ENCODE results near the gene RTN4.
A peak's percentile ranks its signal among the peaks of the same experiment; 100 is the strongest.

The RTN4 gene

GRCh38 chr2:55033076-55033742, 17.0 kb downstream of the RTN4 start:
- DNase-seq (ENCODE audit: low spot score) = no peak

GRCh38 chr2:55031505-55031904, 18.7 kb downstream of the RTN4 start:
- no peak for DNase-seq (ENCODE audit: low spot score)

- DNase-seq (ENCODE audit: low spot score) = no peak
These were observed 19.5 kb downstream of the RTN4 start for GRCh38 chr2:55030766-55031165.

DNA sequence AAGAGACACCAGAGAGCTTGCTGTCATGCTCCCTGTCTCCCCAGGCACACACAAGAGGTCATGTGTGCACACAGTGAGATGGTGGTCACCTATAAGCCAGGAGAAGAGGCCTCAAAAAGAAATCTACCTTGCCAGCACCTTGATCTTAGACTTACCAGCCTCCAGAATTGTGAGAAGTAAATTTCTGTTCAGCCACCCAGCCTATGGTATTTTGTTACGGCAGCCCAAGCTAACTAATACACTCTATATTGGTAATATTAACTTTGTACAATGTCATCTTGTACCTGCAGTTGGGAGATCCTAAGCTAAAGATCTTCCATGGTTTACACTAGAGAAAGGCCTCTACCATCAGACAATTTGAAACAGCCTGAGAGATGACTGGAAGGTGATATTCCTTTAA, 21.2 kb downstream of the RTN4 start:
- no peak for DNase-seq (ENCODE audit: low spot score)

DNA sequence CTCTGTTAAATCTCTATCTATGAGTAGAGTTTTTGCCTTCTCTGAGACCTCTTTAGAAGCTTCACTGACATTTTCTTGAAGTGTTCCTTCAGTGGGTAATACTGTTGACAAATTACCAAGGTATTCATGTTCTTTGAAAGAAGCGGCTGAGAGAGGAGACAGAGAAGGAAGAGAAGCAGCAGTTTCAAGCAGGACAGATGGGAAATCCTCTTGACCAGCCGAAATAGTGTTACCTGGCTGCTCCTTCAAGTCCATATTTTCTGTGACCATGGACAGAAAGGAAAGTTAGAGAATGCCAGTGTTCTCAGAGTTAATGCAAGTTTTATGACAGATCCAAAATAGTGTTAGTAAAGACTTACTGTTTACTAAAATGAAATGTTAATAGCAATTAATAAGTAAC, 23.0 kb downstream of the RTN4 start:
- no peak for DNase-seq (ENCODE audit: low spot score)

- DNase-seq (ENCODE audit: low spot score) = no peak
These were observed 24.0 kb downstream of the RTN4 start for GRCh38 chr2:55026202-55026601.

- DNase-seq (ENCODE audit: low spot score) = no peak
These were observed 24.6 kb downstream of the RTN4 start for GRCh38 chr2:55025627-55026026.

DNA sequence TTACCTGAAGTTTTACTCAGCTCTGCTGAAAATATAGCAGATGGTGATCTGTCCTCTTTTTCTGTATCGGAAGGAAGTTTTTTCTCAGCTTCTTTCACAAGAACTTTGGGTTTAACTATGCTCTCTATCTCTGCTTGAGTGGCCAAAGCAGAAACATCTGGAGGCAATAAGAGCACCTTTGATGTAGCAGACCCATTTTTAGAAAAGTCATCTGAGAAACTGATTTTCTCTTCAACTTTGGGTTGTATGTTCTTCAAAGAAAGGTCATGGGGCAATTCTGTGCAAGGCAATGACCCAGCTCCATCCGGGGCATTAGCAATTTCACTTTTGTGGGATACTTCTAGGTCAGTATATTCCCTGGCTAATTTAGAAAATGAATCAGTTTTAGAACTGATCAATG, 25.2 kb downstream of the RTN4 start:
- no peak for DNase-seq (ENCODE audit: low spot score)

- no peak for DNase-seq (ENCODE audit: low spot score)
These were observed 27.8 kb downstream of the RTN4 start for GRCh38 chr2:55022476-55022875.

DNA sequence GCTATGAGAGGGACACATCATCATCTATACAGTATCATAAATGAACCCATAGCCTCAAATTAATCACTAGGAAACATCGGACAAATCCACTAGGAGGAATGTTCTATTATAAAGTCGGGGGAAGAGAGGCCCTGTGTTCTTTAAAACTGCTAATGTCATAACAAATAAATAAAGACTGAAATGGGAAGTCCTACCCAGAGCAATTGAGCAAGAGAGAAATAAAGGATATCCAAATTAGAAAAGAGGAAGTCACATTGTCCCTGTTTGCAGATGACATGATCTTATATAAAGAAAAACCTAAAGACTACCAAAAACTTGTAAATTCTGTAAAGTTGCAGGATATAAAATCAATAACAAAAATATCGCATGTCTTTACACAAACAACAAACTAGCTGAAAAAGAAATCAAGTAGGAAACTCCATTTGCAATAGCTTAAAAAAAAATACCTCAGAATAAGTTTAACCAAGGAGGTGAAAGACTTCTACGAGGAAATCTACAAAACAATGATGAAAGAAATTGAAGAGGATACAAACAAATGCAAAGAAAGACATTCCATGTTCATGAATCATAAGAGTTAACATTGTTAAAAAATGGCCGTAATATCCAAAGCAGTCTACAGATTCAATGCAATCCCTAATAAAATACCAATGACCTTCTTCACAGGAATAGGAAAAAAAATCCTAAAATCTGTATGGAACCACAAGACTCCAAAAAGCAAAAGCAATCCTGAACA, 30.6 kb downstream of the RTN4 start:
- DNase-seq (ENCODE audit: low spot score) = no peak

GRCh38 chr2:55018619-55019018, 31.6 kb downstream of the RTN4 start:
- DNase-seq (ENCODE audit: low spot score) = no peak

DNA sequence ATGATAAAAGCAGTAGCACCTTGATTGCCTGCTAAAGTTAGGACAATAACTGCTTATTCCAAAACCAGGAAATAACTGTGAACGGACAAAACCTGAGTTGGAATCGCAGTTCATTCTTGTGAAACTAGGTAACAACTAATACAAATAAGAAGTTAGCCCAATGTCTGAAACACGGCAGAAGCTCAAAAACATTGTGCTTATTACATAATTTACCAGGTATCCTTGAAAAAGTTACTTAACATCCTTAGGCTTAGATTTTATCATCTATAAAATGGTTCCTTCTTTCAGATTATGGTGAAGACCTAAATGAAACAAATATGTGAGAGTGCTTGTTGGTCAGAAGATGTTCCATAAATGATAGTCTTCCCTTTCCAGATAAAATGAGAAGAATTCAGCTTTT, 32.4 kb downstream of the RTN4 start:
- no peak for DNase-seq (ENCODE audit: low spot score)

- DNase-seq (ENCODE audit: low spot score) = no peak
These were observed 32.8 kb downstream of the RTN4 start for GRCh38 chr2:55017428-55017827.

- DNase-seq (ENCODE audit: low spot score) = peak; percentile 78
These were observed 35.0 kb downstream of the RTN4 start for GRCh38 chr2:55014962-55015939.

- no peak for DNase-seq (ENCODE audit: low spot score)
These were observed 36.3 kb downstream of the RTN4 start for GRCh38 chr2:55013936-55014335.

DNA sequence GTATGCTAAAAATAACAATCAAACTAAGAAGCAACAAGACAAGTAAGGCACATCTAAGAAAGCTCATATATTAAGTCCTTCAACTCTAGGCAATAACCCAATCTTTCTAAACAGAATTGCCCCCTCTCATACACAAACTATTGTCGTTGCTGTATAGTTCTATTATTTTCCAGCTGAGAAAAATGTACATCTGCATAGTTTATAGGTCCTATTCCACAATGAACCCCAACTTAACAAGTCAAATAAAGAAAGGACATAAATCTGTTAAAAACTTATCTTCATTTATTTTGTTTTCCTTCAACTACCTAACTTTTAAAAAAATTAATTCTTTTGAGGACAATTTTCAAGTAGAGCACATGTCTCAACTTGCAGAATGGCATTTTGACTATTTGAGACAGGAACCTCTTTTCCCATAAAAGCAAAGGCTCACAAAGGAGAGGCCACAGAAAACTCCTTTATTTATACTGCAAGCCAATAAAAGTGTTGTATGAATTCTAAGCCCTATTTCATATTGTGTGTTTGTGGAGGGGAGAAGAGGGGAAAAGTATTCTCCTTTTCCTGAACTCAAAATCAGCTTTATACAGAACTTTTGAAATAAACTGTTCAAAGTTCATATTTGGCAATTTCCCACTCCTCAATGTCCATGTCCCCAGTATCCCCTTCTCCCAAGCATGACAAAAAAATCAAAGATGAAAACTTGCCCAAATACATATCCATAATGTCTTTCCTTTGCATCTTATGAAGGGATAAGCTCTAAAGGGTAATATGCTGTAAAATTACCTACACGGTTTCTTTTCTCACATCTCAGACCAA, 37.4 kb downstream of the RTN4 start:
- DNase-seq (ENCODE audit: low spot score) = no peak

DNA sequence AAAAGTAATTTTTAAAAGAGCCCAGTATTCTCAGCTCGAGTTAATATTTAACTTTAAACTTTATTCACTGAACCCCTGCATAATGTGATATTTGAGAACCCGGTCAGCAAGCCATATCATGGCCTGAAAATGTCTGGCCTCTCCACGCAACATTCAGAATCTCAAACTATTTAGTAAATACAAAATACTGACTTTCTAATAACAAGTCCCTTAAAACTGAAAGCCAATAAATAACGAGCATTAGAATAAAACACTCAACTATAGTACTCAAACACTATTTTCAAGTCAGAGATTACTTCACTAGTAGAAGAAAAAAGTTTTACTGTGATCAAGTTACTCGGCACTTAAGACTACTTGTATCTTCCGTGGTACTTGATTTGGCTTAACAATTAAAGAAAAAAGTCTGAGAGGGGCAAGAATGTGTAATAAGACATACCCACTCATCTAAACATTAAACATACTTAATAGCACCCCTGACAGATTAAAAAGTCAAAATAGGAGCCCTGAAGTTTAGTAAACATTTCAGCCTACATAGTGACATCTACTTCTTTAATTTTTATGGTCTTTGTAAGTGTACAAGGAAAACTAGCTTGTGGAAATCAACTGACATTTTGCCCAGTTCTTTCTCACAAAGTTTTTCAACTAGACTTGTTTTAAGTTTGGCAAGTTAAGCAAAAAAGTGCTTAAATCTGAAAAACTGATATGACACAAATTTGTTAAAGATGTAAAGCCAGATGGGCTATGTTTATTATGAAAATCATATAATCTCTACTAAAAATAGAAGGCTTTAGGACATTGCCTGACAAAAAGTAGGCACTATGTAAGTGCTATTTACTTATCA, 38.2 kb downstream of the RTN4 start:
- peak; percentile 46 for DNase-seq (ENCODE audit: low spot score)

DNA sequence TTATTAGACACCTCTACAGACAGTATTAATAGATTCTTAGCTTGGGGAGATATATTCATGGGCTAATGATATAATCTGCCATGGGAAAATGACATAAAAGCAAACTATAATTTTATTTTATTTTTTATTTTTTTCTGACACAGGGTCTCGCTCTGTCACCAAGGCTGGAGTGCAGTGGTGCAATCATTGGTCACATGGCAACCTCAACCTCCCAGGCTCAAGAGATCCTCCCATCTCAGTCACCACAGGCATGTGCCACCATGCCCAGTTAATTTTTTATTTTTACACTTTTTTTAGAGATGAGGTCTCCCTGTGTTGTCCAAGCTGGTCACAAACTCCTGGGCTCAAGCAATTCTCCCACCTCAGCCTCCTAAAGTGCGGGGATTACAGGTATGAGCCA, 39.3 kb downstream of the RTN4 start:
- peak; percentile 47 for DNase-seq (ENCODE audit: low spot score)

- no peak for DNase-seq (ENCODE audit: low spot score)
These were observed 40.1 kb downstream of the RTN4 start for GRCh38 chr2:55010149-55010591.

DNA sequence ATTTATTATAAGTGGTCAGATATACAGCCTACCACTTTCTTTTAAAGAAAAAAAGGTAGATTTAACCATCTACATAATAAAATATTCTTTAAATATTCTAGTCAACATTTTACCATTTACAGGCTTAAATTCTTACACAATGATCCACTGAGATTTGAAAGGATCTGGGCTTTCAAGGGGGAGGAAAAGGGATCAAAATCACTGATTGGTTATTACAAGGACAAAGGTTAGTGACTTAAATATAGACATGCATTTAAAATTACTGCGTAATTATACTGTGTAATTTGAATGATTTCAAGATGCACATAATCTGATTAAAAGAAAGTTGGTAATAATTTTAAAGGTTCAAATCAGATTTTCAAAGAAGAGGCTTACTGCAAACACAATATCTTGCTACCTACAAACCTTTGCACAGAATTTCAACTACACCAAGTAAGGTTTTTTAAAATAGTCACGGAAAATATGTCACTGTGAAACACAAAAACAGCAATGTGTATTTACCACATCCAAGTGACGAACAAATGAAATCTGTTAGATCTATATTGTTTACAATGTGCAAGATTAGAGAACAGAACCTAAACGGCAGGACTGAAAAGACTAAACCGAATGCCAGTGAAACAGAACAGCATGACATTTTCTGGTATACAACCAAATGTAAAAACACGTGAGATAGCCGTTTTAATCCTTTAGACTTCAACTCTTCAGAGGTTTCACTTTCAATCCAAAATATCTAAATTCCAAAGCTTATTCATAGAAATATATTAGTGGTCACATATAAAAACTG, 40.8 kb downstream of the RTN4 start:
- no peak for DNase-seq (ENCODE audit: low spot score)

Measured in SW480 (cell line).